ENCODE measurements around the gene CLDN9. TPM values are rescaled to one million over a fixed set of nuclear protein-coding genes. Genes with fewer than 3 reads are reported as not detected.
A peak's percentile ranks its signal among the peaks of the same experiment; 100 is the strongest.

CLDN9 gene, protein sequence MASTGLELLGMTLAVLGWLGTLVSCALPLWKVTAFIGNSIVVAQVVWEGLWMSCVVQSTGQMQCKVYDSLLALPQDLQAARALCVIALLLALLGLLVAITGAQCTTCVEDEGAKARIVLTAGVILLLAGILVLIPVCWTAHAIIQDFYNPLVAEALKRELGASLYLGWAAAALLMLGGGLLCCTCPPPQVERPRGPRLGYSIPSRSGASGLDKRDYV
- not detected in 2 replicates for total RNA-seq
- long read RNA-seq = 0 reads

DNA sequence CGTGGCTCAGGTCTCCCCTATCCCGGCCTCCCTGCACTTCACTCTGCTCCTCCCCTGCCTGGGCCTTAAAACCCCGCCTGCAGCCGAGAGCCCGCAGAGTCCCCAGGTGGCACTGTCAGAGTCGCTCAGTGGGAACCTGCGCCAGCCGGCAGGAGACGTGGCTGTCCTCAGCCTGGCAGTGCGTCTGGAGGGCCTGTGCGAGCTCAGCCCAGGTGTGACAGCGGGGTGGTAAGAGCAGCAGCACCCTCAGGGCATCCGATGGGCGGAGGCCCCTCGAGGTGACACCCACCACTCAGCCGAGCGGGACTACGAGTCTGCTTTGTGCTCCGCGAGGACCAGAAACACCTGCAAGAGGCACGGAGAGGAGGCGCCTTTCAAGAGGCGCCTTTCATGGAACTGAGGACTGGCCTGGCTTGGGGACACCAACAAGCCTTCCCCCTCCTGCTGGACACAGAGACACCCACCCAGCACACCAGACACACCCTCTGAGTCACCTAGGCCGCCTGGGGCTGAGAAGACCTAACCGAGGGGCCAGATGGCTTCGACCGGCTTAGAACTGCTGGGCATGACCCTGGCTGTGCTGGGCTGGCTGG is at the start of gene CLDN9:
CLDN9 (plus strand) TSS at position 96 of the 593 bp plus-strand sequence; CDS start at position 536, 440 bp downstream.
- Mint-ChIP-seq H3K27me3 (ENCODE audit: low read depth) (peaks cover 96% of the 10 kb centered on the region), H3K4me3 (no peak within 1 kb of the TSS), H3K36me3 (ENCODE audit: low read depth) (no peaks in the 10 kb centered on the region), H3K27ac (ENCODE audit: unreplicated experiment) (no peak within 1 kb of the TSS), H3K4me1 (peaks cover 4% of the 10 kb centered on the region), H3K9me3 (no peaks in the 10 kb centered on the region)
- no peak for DNase-seq (ENCODE audit: low read depth, low spot score)
- TF ChIP-seq, protein P1, sequence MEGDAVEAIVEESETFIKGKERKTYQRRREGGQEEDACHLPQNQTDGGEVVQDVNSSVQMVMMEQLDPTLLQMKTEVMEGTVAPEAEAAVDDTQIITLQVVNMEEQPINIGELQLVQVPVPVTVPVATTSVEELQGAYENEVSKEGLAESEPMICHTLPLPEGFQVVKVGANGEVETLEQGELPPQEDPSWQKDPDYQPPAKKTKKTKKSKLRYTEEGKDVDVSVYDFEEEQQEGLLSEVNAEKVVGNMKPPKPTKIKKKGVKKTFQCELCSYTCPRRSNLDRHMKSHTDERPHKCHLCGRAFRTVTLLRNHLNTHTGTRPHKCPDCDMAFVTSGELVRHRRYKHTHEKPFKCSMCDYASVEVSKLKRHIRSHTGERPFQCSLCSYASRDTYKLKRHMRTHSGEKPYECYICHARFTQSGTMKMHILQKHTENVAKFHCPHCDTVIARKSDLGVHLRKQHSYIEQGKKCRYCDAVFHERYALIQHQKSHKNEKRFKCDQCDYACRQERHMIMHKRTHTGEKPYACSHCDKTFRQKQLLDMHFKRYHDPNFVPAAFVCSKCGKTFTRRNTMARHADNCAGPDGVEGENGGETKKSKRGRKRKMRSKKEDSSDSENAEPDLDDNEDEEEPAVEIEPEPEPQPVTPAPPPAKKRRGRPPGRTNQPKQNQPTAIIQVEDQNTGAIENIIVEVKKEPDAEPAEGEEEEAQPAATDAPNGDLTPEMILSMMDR (conservative IDR thresholded peaks at IDR 0.05) = no peak

DNA sequence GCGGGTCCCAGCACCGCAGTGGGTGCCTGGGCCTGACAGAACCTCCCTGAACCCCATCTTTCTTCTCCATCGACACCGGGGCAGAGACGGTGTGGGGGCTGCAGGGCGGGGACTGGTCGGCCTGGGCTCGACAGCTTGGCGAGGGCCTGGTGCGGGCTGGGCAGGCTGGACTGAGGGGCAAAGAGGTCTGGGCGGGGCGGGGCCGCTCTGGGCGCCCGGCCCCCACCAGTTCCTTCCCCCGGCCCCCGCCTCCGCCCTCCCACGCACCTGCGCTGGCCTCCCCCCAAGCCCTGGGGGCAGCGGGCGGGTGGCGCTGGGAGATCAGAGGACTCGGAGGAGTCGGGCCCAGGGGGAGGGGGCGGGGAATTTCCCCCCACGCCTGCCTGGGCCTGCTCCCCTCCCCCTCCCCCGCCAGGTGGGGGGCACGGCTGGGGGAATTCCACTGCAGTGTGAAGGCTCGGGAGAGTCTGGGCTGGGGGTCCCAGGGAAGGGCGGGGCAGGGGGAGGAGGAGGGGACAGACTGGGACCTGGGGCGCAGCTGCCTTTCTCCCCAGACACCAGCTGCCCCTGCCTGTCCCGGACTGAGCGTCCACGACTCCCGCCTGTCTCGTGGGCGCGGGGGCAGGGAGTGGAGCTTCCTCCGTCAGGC is 49.5 kb upstream of the CLDN9 start:
- H3K36me3 Mint-ChIP-seq (ENCODE audit: low read depth) = no peaks in the 10 kb centered on the region

DNA sequence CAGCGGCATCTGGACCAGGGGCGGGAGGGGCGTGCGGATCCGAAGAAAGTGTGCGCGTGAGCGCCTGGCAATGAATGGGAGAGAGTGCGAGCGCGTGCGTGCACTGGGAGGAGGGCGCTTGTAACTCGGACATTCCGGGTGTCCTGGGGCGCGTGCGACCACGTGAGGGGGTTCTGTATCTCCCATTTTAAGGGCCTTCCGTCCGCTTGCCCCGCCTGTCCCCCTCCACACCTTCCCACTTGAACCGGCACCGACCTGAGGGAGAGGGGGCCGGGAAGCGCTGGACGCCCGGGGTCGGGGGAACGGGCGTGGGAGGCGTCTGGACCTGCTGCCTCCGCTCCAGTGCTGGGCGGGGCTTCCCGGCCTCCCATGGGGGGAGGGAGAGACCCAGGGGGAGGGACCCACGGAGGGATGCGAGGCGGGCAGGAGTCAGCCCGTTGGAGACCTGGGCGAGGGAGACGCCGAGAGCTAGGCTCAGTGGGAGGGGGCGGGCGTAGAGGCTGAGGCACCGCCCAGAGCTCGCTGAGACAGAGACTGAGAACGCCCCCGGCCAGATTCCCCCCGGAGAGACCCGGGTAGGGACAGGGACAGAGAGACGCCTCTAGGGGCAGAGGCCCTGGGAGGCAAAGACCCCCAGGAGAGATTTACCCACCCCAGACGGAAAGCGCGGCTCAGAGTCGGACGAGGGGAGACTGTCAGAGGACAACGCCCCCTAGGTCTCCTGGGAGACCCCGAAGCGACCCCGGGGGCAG is 48.8 kb upstream of the CLDN9 start, which contains the start of gene KREMEN2:
KREMEN2 (plus strand) TSS at position 553 of the 752 bp plus-strand sequence. CDS start 246 bp downstream, outside the sequence.
- peak; percentile 46 for DNase-seq (ENCODE audit: low read depth, low spot score)
- Mint-ChIP-seq H3K9me3 (no peaks in the 10 kb centered on the region), H3K27ac (ENCODE audit: unreplicated experiment) (no peak within 1 kb of the TSS)

More for the DNA sequence above, 49.5 kb upstream of the CLDN9 start:
- TF ChIP-seq, protein P1 (conservative IDR thresholded peaks at IDR 0.05) = no peak
- H3K4me1 Mint-ChIP-seq = peaks cover 6% of the 10 kb centered on the region
- DNase-seq (ENCODE audit: low read depth, low spot score) = no peak
- no peak overlapping the region for H3K27ac Mint-ChIP-seq (ENCODE audit: unreplicated experiment)
- H3K27me3 Mint-ChIP-seq (ENCODE audit: low read depth) = peaks cover 52% of the 10 kb centered on the region
- peak overlapping the region; percentile 70 for H3K4me3 Mint-ChIP-seq
- H3K9me3 Mint-ChIP-seq = no peaks in the 10 kb centered on the region

DNA sequence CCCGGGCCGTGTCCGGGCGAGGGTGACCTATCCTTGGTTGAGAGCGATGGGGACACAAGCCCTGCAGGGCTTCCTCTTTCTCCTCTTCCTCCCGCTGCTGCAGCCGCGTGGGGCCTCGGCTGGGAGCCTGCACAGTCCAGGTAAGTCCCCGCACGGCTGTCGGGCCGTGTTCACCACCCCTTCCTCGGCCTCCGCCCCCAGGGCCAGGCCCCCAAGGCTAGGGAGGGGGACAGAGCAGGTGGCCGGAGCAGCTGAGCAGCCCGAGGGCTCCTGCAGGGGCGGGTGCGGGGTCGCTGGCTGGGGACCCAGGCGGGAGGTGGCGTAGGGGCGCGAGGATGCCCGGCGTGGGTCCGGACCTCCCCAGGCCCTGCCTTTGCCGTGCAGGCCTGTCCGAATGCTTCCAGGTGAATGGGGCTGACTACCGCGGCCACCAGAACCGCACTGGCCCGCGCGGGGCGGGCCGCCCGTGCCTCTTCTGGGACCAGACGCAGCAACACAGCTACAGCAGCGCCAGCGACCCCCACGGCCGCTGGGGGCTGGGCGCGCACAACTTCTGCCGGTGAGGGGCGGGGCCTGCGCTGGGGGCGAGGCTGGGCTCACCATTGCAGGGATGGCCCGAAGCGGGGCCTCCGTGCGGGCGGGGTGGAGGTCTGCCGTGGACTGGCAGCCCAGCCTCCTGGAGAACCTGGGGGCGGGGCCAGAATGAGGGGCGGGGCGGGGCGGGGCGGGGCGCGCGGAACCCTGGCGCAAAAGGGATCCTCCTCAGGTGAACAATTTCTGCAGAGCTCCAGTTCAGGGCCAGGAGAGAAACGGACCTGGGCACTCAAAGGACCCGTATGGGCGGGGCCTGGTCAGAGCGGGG is 48.0 kb upstream of the CLDN9 start:
- Mint-ChIP-seq H3K9me3 (no peaks in the 10 kb centered on the region), H3K36me3 (ENCODE audit: low read depth) (no peaks in the 10 kb centered on the region), H3K27ac (ENCODE audit: unreplicated experiment) (no peak overlapping the region), H3K4me1 (peaks cover 13% of the 10 kb centered on the region), H3K4me3 (peak overlapping the region; percentile 89), H3K27me3 (ENCODE audit: low read depth) (peaks cover 53% of the 10 kb centered on the region)
- TF ChIP-seq, protein P1 (conservative IDR thresholded peaks at IDR 0.05) = peak; percentile 2
- DNase-seq (ENCODE audit: low read depth, low spot score) = peak; percentile 71

More for the DNA sequence above, 48.8 kb upstream of the CLDN9 start, which contains the start of gene KREMEN2:
- Mint-ChIP-seq H3K36me3 (ENCODE audit: low read depth) (no peaks in the 10 kb centered on the region), H3K4me3 (peak within 1 kb of the TSS; percentile 89), H3K27me3 (ENCODE audit: low read depth) (peaks cover 58% of the 10 kb centered on the region), H3K4me1 (peaks cover 13% of the 10 kb centered on the region)
- TF ChIP-seq, protein P1 (conservative IDR thresholded peaks at IDR 0.05) = peak; percentile 26
